Measurements from ENCODE around the gene NACAD.

Gene NACAD

GRCh38 chr7:45123913-45124710 is 35.3 kb upstream of the NACAD start:
- Histone ChIP-seq H3K4me2 (ENCODE audit: low read length) (no peak overlapping the region), H3K79me2 (ENCODE audit: control insufficient read depth, low read length) (no peaks in the 10 kb centered on the region), H3K9me2 (replicated peaks; ENCODE audit: control insufficient read depth, low read length) (no peaks in the 10 kb centered on the region), H3F3A (ENCODE audit: control insufficient read depth, insufficient read depth) (no peaks in the 10 kb centered on the region), H3K4me3 (ENCODE audit: low read length) (no peak overlapping the region), H3K27me3 (ENCODE audit: control insufficient read depth, low read length) (no peaks in the 10 kb centered on the region), H3K27ac (ENCODE audit: low read depth, low read length) (no peak overlapping the region), H3K36me3 (ENCODE audit: control insufficient read depth, low read length) (no peaks in the 10 kb centered on the region), H3K4me1 (ENCODE audit: control insufficient read depth, low read length) (peaks cover 3% of the 10 kb centered on the region), H4K20me1 (ENCODE audit: control insufficient read depth, insufficient read depth, low read depth, low read length) (no peaks in the 10 kb centered on the region), H3K9me3 (ENCODE audit: control insufficient read depth, insufficient read depth, low read length) (no peaks in the 10 kb centered on the region)
- TF ChIP-seq CTCF (IDR thresholded peaks at IDR 0.05; ENCODE audit: low read depth, low read length, poor library complexity, severe bottlenecking) (no peak), EZH2phosphoT487 (IDR thresholded peaks at IDR 0.05; ENCODE audit: borderline replicate concordance, low read length) (no peak)

- Histone ChIP-seq H3K9me3 (ENCODE audit: control insufficient read depth, insufficient read depth, low read length) (no peaks in the 10 kb centered on the region), H3F3A (ENCODE audit: control insufficient read depth, insufficient read depth) (no peaks in the 10 kb centered on the region), H4K20me1 (ENCODE audit: control insufficient read depth, insufficient read depth, low read depth, low read length) (no peaks in the 10 kb centered on the region), H3K4me1 (ENCODE audit: control insufficient read depth, low read length) (peaks cover 12% of the 10 kb centered on the region), H3K4me2 (ENCODE audit: low read length) (no peak overlapping the region), H3K9me2 (replicated peaks; ENCODE audit: control insufficient read depth, low read length) (no peaks in the 10 kb centered on the region), H3K36me3 (ENCODE audit: control insufficient read depth, low read length) (no peaks in the 10 kb centered on the region), H3K27ac (ENCODE audit: low read depth, low read length) (no peak overlapping the region), H3K79me2 (ENCODE audit: control insufficient read depth, low read length) (no peaks in the 10 kb centered on the region), H3K4me3 (ENCODE audit: low read length) (no peak overlapping the region), H3K27me3 (ENCODE audit: control insufficient read depth, low read length) (no peaks in the 10 kb centered on the region)
- TF ChIP-seq EZH2phosphoT487 (IDR thresholded peaks at IDR 0.05; ENCODE audit: borderline replicate concordance, low read length) (no peak), CTCF (IDR thresholded peaks at IDR 0.05; ENCODE audit: low read depth, low read length, poor library complexity, severe bottlenecking) (no peak)
Measured at GRCh38 chr7:45122975-45123860, 34.4 kb upstream of the NACAD start.

- H3F3A ChIP-seq (ENCODE audit: control insufficient read depth, insufficient read depth) = 0 out of 2 replicates have a peak, but pooled peaks cover 5% of the 10 kb centered on the region
- H3K79me2 ChIP-seq (ENCODE audit: control insufficient read depth, low read length) = no peaks in the 10 kb centered on the region
- no peak overlapping the region for H3K27ac ChIP-seq (ENCODE audit: low read depth, low read length)
- no peak overlapping the region for H3K4me2 ChIP-seq (ENCODE audit: low read length)
- no peaks in the 10 kb centered on the region for H3K27me3 ChIP-seq (ENCODE audit: control insufficient read depth, low read length)
- no peaks in the 10 kb centered on the region for H3K9me3 ChIP-seq (ENCODE audit: control insufficient read depth, insufficient read depth, low read length)
- no peaks in the 10 kb centered on the region for H4K20me1 ChIP-seq (ENCODE audit: control insufficient read depth, insufficient read depth, low read depth, low read length)
- no peaks in the 10 kb centered on the region for H3K9me2 ChIP-seq (replicated peaks; ENCODE audit: control insufficient read depth, low read length)
- H3K4me1 ChIP-seq (ENCODE audit: control insufficient read depth, low read length) = peaks cover 22% of the 10 kb centered on the region
- no peaks in the 10 kb centered on the region for H3K36me3 ChIP-seq (ENCODE audit: control insufficient read depth, low read length)
- H3K4me3 ChIP-seq (ENCODE audit: low read length) = no peak overlapping the region
- TF ChIP-seq EZH2phosphoT487 (IDR thresholded peaks at IDR 0.05; ENCODE audit: borderline replicate concordance, low read length) (no peak), CTCF (IDR thresholded peaks at IDR 0.05; ENCODE audit: low read depth, low read length, poor library complexity, severe bottlenecking) (no peak)
Measured at GRCh38 chr7:45119550-45119949, 30.8 kb upstream of the NACAD start.

Measured in DOHH2 (cell line).